C4-2B (cell line): ENCODE data around the gene ADGRB3.

Experiments used
- ZFX ChIP-seq: fragments of 450-650 bp; IDR thresholded peaks from 2 replicates; pipeline ENCODE4 v1.6.1; 2017
- TF ChIP-seq, protein P1 (sequence below): fragments of 450-650 bp; conservative IDR thresholded peaks from 2 replicates; pipeline ENCODE4 v1.5.1; 2017; ENCODE audit warnings: mild to moderate bottlenecking

DNA sequence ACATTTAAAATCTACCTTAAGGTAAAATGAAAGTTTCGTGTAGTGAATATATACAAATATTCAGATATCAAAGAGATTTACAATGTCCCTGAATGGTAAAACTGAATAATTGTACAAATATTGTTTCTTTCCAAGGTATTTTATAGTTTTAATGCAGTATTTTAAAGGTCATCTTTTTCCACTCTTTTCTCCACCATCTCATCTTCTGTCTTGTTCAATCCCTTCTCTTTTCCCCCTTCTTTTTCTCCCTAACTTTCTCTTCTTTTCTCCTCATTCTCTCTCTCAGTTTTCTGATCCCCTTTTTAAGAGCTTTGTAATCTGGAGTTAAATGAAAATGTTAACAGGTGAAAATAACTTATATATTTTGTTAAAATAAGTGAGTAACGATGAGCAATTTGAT, 126.9 kb downstream of the ADGRB3 start:
- TF ChIP-seq, protein P1, sequence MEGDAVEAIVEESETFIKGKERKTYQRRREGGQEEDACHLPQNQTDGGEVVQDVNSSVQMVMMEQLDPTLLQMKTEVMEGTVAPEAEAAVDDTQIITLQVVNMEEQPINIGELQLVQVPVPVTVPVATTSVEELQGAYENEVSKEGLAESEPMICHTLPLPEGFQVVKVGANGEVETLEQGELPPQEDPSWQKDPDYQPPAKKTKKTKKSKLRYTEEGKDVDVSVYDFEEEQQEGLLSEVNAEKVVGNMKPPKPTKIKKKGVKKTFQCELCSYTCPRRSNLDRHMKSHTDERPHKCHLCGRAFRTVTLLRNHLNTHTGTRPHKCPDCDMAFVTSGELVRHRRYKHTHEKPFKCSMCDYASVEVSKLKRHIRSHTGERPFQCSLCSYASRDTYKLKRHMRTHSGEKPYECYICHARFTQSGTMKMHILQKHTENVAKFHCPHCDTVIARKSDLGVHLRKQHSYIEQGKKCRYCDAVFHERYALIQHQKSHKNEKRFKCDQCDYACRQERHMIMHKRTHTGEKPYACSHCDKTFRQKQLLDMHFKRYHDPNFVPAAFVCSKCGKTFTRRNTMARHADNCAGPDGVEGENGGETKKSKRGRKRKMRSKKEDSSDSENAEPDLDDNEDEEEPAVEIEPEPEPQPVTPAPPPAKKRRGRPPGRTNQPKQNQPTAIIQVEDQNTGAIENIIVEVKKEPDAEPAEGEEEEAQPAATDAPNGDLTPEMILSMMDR: no peak
- TF ChIP-seq ZFX: no peak
